RPMI7951 (cell line): ENCODE measurements around the gene ZNF394. TPM values are rescaled to one million over a fixed set of nuclear protein-coding genes. Genes with fewer than 3 reads are reported as not detected.

Experiments used
- DNase-seq: peaks from one replicate; pipeline ENCODE4 v3.0.0-alpha.2; 2012; ENCODE audit warnings: low read depth
- total RNA-seq: library from RNA; depleted of rRNA; stranded (reverse); fragments of >200 nt; shearing (Covaris generic); gene quantifications from 2 replicates; pipeline ENCODE4 v1.2.3, GENCODE V29; 2014

Gene ZNF394
- total RNA-seq, 1 experiment from 2014 or later: 15.9 TPM

DNA sequence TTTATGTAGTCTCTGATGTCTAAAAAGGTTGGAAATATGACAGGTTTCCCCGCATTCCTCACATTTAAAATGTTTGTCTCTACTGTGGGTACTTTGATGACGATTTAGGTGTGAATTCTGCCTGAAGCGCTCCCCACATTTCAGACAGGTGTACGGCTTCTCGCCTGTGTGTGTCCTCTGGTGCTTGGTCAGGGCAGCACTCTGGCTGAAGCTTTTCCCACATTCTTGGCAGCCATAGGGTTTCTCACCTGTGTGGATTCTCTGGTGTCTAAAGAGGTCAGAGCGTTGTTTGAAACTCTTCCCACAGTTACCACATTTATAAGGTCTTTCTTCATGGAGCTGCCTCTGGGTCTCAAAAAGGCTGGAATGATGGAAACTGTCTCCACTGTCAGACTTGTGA is 6.3 kb downstream of the ZNF394 start:
- no peak for DNase-seq

DNA sequence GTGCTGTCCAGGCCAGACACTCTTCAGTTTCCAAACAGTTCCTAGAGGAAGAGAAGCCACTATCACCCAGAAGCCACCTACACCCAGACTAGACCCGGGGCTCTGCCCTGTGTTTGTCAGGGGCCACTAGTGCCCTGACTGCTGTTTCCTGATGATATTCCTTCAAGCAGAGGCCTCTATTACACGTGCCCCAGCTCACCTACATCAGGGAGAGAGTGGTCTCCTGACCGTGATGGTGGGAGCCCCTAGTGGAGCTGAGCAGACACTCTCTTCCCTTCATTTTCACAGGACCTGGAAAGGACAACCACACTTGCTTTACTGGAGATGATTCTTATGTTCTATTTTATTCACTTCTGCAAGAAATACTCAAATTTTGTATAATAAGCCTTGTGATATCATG is 9.2 kb downstream of the ZNF394 start:
- no peak for DNase-seq

DNA sequence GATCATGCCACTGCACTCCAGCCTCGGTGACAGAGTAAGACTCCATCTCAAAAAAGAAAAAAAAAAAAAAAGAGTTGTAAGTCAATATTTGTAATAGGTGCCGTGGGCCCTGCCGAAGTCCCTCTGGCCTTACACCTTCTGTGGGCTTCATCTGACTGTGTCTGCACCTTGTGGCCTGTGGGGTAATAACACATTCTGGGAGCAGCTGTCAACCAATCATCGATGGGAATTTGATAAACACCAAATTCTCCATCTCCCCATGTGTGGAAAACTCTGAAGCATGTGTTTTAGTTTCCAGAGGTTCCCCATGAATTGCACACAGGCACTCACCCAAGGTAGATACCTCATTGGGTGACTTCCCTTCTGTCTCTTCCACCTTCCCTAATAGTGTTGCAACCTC is 10.8 kb downstream of the ZNF394 start:
- DNase-seq: no peak

DNA sequence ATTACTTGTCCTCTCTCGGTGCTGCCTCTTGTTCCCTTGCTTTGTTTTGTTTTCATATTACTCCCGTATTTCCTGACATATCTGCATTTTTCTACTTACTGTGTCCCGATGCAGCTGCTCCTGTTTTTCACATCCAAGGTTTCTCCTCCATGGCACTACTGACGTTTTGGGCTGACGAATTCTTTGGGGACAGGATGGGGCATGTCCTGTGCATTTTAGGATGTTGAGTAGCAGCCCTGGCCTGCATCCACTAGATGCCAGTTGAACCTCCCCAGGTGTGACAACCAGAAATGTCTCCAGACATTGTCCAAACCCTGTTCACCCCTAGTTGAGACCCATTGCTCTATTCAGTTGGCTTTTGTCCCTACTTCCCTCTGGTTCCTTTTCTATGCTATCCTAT is 15.0 kb downstream of the ZNF394 start:
- no peak for DNase-seq

DNA sequence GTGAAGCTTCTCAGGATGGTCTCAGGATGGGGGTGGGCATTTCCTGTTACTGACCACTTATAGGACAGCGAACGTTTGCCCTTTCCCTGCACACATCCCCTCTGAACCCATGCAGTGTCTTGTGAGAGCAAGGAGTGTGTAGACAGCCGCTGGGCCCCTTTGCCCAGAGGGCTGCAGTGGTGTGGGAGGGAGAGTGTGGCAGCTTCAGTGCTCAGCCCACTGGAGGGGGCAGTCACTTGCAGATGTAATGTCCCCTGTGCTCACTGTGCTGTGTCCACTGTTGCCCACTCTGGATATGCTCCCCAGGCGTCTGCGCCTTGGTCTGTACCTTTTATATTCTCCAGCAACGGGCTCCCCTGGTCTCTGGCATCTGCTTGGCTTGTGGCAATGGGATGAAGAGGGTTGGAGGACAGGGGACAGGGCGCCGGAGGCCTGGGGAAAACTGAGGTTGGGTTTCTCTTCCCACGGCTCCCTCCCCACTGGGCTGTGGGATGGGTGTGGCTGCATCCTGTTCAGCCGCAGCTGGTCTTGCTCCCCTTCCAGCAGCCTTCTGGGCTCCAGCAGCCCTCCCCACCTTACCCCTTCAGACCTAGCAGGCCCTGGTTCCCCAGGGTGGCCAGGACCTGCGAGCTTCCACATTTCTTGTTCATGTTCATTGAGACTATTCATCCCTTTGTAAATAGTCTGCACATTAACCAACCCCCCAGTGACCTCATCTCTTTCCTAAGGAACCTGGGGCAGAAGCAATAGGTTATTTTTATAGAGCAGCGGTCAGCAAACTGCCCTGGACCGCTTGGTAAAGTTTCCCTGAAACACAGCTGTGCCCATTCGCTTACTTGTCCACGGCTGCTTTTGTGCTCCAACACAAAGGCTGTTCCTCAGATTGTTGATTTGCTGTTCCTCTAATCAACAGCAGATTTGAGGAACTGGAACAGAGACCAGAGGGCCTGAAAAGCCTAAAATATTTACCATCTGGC is 21.3 kb downstream of the ZNF394 start:
- DNase-seq: no peak

DNA sequence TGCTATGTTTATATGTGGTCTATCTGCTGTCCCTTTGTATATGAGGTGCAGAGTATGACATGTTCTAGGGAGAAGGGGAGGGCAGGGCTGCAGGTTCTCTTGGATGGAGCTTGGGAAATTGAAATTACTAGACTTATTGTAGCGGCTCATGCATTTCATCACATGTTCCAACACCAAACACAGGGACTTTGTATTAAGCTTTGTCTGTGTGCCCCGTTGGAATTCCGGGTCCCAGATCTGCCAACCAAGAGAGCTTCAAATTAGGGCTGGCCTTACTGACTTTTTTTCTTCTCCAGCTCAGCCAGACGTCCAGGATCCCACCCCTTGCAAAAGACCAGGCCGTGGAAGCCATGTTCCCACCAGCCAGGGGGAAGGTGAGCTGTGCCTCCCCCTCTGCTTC is 24.0 kb downstream of the ZNF394 start:
- DNase-seq: no peak

DNA sequence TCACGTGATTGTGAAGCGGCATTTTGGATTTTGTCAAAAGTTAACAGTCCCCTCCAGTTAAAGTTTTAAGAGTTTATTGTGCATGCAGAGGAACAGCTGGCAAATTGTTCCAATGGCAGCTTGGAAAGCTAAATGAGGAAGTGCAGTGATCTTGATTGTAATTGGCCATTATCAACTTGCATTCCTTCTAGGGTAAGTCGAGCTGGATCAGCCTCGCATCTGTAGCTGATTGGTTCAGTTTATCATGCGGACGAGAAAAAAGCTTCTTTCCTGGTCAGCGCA is 26.8 kb downstream of the ZNF394 start:
- DNase-seq: peak; percentile 80

DNA sequence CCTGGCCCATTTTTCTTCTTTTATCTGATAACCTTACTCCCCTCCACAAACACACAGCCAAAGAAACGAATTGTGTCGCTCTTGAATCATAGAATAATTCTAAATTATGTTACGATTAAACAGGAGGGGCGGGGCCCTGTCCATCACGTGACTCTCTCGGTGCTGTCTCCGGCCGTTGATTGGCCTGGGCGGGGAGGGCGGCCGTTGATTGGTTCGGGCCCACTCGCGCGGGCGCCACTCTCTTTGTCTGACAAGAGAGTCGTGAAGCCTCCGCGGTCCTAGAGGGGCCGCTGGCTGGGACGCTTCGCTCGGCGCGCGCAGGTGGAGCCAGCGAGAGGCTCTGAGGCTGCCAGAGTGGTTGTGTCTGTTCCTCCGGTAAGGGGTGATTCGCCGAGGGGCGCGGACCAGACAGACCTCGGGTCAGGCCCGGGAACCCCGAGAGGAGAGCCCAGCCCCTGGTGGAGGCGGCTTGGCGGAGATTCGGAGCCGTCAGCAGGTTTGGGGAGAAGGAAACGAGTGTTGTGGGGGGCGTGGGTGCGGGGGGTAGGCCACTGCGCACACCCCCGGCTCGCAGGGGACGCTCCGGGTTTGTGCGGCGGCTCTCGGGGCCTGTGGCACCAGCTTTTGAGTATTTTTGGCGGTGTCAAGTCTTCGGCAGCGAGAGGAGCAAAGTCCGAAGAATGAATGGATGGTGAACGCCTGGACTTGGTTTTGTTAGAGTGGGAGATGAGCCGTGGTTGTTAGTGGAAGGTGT is 27.3 kb downstream of the ZNF394 start, which contains the start of gene ZNF789:
Gene ZNF789 (plus strand): TSS at position 330 of the 754 bp plus-strand sequence. CDS start 3,567 bp downstream, outside the sequence.
- peak; percentile 97 for DNase-seq

DNA sequence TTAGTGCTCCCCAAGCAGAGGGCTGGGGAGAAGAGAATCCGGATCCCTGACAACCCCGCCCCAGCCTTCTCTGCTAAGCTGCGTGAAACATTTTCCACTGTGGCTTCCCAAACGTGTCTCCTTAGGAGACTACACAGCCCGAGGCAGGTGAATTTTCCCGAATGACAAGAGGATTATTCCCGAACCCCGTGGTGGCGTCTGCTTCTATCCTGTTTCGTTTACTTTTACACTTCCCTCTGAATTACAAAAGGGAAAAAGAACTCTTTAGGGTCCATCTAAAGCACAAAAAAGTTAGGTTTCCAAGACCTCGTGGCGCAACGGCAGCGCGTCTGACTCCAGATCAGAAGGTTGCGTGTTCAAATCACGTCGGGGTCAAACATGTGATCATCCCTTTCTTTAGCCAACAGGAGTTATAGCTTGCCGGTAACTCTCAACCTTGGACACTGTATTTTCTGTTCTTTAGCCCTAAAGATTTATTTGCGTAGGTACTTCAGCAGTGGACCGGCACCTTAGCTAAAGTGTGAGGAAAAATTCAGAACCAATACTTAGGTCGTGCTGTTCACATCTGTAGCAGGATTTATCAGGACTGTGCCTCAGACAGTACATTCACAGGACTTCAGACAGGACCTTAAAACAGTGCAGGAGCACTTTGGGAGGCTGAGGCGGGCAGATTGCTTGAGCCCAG is 30.6 kb downstream of the ZNF394 start:
- no peak for DNase-seq

DNA sequence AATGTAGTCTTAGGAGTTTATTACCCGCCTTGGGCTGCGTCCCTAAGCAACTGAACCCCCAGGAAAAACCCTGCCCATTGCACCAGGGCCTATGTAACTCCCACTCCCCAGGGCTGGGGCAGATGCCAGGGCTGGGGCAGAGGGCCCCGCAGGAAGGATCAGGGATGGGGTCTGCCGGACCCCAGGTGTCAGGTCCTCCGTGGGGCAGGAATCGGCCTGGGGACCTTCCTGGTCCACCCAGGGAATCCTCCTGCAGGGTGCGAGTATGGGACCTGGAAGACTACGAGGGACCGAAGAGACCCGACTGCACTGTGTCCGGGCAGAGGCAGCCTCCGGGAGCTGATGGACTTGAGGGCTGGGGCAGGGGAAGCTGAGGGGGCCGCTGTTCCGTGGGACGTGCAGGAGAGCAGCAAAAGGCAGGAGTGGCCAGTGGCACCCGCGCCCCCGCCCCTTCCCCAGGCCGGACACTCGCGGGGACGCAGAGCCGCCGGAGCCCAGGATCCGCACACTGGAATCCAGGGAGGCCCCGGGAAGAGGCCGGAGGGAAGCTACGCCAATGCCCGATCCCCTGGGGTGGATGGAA is 31.7 kb downstream of the ZNF394 start:
- DNase-seq: no peak

DNA sequence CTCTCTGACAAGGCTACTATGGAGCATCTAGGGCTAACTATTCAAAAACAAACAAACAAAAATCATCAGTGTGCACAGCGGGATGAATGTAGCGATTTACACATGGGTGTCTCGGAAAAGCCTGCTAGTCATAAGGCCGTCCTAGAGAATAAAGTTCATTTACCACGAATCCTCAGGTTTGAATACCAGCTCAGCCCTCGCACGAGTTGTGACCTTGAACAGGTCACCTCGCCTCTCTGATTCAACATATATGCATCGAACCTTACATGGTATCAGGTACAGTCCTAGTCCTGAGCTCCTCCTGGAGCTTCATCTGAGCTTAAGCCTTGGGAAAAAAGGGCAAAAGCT is 34.7 kb downstream of the ZNF394 start:
- no peak for DNase-seq

DNA sequence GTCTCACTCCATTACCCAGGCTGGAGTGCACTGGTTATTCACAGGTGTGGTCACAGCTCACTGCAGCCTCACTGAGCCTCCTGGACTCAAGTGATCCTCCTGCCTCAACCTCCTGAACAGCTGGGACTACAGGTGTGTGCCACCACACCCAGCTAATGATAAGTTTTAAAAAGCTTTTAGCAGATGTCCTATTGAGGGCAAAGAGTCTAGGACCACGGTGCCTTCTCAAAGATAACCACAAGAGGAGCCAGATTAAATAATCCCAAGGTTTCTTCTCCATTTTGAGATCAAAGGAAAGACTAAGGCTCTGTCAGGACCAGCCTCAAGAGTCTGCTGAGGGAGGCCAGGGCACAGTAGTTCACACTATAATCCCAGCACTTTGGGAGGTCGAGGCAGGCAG is 38.9 kb downstream of the ZNF394 start:
- DNase-seq: no peak

DNA sequence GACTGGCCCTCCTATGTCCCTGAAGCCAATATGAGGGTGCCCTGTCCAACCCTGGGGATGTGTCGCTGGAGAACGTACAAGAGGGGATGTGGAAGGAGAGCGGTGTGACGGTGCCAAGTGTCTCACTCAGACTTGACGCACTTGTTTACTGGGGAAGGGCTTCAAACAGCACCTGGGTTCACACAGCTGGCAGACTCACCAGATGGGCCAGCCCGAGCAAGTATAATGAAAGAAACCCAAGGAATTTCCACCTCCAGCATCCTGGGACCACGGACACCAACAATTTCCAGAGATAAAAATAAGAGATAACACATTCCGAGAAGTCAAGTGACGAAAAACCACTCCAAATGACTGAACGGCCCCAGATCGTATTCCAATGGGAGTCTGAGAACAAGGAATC is 39.4 kb downstream of the ZNF394 start:
- no peak for DNase-seq

DNA sequence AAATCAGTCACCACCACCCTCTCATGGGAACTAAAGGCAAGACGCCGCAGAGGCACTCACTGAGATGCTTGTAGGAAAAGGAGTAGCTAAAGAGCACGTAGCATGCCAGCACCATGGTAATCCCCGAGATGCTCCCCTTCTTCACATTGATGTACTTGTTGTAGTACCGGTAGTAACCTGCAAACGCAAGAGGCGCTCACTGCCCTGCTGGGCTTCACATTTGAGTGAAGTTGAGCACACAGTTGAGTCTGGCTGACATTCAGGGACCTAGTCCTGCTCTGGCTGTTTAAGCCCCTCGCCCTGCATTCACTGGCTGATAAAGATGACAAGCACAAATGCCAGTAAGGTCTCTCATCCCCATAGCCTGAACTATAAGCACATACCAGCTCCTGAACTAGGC is 41.0 kb downstream of the ZNF394 start:
- peak; percentile 25 for DNase-seq

DNA sequence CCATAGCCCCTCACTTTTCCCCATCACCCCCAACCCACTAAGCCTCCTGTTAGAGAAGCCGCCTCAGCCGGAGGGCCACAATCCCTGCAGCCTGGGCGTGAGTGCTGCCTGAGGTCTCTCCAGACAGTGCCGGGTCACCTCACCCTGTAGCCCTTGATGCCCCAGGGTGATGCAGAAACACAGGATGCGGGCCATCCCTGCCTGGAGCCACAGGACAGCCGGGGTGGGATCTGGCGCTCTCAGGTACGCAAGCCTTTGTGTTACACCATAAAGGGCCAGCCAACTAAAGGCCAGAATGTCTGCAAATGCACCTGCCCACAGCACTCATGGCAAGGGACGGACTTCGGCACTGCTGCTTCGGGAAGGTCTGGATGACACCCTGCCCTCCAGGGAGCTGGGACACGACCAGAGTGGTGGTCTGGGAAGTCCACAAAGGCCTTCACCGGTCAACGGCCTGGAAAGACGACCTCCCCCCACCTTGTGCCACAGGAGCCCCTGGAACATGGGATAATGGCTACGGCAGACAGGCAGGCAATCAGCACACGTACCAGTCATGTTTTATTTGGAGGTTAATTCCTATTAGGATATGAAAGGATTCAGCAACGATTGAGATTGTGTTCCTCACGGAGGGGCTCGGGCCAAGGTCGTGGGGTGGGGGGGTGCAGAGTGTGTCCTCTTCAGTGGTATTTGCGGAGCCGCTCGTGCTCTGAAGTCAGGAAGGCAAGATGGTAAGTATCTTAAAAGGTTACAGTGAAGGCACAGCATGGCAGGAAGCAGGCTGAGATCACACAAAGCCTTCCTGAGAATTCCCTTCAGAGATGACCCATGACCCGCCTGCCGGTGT is 42.2 kb downstream of the ZNF394 start:
- no peak for DNase-seq

DNA sequence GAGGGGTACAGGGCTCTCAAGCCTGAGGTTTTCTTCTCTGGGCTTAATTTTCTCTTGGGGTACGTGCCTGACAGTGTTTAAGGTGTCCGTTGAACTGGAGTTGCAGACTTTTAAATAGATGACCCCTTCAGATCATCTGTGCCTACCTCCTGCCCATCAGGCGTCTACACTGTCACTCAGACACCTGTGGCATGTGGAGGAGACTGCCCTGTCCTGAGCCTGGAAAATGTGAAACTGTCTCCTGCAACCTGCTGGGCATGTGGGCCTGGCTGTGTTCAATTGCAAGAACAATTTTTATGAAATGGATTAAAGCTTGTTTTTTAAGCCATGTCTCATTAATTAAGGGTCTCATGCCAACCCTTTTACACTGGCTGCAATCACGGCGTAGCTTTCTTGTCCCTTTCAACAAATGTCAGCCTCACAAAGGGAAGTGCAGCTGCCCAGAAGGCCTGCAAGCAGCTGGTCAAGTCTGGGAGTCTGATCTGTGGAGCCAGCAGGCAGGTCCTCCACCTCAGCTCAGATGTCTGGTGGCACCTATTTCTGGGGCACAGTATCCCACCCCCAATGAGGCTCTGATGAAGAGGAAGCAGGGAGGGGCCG is 42.9 kb downstream of the ZNF394 start:
- DNase-seq: no peak

DNA sequence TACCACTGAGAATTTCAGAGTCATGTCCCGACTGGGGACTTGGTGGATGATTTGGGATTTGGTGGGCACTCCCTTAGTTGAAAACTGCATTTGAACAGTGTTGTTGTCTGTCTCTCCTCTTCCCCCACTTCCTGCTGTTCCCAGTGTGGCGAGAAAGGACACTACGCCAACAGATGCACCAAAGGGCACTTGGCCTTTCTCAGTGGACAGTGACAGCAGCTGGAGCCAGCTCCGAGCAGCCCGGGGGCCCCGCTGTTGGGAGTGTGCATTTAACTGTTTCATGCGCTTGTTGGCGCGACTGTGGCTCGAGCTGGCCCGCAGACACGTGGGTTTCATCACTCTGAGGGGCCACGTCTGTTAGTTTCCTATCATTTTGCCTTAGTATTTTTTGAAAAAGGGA is 43.8 kb downstream of the ZNF394 start:
- DNase-seq: no peak

DNA sequence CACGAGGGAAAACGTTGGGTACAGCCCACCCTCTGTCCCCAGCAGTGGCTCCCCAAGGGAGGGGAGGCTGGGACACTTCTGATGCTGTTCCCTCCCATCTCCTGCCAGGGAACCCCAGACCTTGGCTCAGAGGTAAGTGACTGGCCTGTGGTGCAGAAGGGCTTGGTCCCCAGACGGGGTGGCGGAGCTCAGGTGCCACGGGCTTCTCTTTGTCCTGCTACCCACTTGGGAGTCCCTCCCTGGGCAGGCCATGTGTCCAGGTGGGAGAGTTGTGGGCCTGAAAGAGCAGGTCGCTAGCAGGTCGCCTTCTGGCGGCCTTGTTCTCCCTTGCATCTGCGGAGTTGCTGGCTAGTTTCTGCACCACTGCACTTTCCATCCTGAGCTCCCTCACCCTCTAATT is 44.2 kb downstream of the ZNF394 start:
- DNase-seq: no peak

DNA sequence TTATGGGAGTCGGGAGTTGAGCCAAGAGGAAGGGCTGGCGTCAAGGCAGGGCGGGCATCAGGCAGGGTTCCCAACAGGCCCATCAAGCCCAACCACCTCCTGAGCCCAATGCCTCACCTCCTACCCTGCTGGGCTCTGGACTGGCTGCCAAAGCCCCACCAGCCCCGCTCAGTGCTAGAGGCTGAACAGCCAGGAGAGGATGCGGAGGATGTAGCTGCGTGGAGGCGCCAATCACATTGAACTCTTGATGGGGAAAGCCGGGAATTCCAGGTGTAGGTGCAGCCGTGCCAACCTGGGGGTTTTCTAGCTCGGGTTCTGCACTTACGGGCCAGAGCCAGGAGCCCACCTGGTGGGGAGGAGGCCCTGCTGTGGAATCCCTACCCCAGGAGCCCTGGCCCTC is 47.0 kb downstream of the ZNF394 start:
- DNase-seq: no peak

DNA sequence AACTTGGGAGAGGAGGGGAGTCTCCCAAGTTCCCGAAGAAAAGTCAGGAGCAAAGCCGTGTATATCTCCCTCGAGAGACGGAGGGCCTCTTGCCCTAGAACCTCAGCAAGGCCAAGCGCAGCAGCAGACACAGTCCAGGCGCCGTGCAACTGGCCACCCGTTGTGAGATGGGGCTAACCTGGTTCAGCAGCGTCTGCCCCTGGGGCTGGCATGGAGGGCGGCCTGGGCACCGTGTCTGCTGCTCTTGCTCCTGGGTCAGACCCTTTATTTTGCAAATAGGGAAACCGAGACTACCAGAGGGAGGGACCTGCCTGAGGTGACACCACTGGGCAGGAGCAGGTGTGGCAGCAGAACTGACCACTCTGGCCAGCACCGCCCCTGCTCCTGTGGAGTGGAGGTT is 47.5 kb downstream of the ZNF394 start:
- DNase-seq: no peak

DNA sequence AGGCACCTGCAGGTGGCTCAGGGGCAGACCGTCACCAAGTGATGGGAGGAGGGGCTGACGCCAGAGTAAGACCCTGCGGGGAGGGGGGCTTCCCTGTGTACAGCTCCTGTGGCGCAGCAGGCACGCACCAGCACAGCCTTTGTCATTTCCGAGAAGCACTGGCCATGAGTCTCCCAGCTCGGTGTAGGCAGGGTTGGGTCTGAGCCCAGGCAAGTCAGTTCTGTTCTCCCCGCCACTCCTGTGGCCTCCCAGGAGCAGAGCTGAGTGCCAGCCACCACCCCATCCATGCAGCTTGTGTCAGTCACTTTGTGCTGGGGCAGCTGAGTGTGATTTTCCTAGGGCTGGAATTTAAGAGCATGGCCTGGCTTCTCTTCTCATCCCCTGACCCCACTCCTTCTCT is 48.1 kb downstream of the ZNF394 start:
- DNase-seq: no peak
